B cell (primary cell): ENCODE data around the gene AGAP1. TPM values are rescaled to one million over a fixed set of nuclear protein-coding genes. Genes with fewer than 3 reads are reported as not detected.

Experiments
- ATAC-seq: fragments of 200-7000 bp; cut with Tn5 transposase; one replicate; pipeline ENCODE4 v1.10.0; 2021; ENCODE audit warnings: low read depth, mild to moderate bottlenecking, moderate number of reproducible peaks, moderate library complexity
- CTCF ChIA-PET: fragments of 350-600 bp; sonication (Branson Sonifier 250); formaldehyde crosslinking; loops from one replicate; lab custom pipeline; 2021; ENCODE audit warnings: antibody characterized with exemption, inconsistent platforms; lab: Charles Lee
- POLR2A ChIA-PET: fragments of 350-600 bp; sonication (Branson Sonifier 250); formaldehyde crosslinking; loops from one replicate; lab custom pipeline; 2021; ENCODE audit warnings: antibody characterized with exemption; lab: Charles Lee
- DNase-seq: peaks from one replicate; pipeline ENCODE4 v3.0.0; 2013
- H2AFZ ChIP-seq: 2 replicates; pipeline ENCODE4 v1.6.1; 2012; ENCODE audit warnings: mild to moderate bottlenecking, low read depth, low read length; ENCODE audit not compliant: insufficient read depth, poor library complexity, severe bottlenecking
- H3K27ac ChIP-seq, 2 donors: 1 replicate in 1 of 2; 2 replicates in 1 of 2; pipeline ENCODE4 v1.5.1; 2012 to 2013; ENCODE audit warnings: low read length in 2 of 2, mild to moderate bottlenecking in 2 of 2, moderate library complexity in 1 of 2
- H3K27me3 ChIP-seq, 4 experiments: fragments of 200-600 bp in 1 of 4; sonication (generic) in 1 of 4; replicated peaks in 1 of 4; 1 replicate in 2 of 4; 2 replicates in 2 of 4; pipeline versions ENCODE4 v1.6.1 to v1.7.0; 2013 to 2016; ENCODE audit warnings: low read length in 3 of 4, mild to moderate bottlenecking in 2 of 4, mixed read lengths in 1 of 4, moderate library complexity in 1 of 4; ENCODE audit not compliant: insufficient read depth in 4 of 4, control insufficient read depth in 3 of 4; ENCODE audit errors: control extremely low read depth in 1 of 4
- H3K36me3 ChIP-seq, 2 experiments: replicated peaks in 1 of 2; 1 replicate in 1 of 2; 2 replicates in 1 of 2; pipeline versions ENCODE4 v1.6.1 to v1.7.1; 2013; ENCODE audit warnings: low read length in 1 of 2; ENCODE audit not compliant: insufficient read depth in 2 of 2, control insufficient read depth in 1 of 2; ENCODE audit errors: control extremely low read depth in 1 of 2, extremely low read depth in 1 of 2
- H3K4me1 ChIP-seq, 2 donors: fragments of 200-600 bp in 1 of 2; sonication (generic) in 1 of 2; 1 replicate in 1 of 2; 2 replicates in 1 of 2; pipeline versions ENCODE4 v1.5.1 to v1.6.1; 2013 to 2017; ENCODE audit warnings: low read length in 2 of 2; ENCODE audit not compliant: control insufficient read depth in 2 of 2, insufficient read depth in 2 of 2
- H3K4me2 ChIP-seq: replicated peaks from 2 replicates; pipeline ENCODE3; 2012; ENCODE audit warnings: mild to moderate bottlenecking, low read depth, low read length; ENCODE audit not compliant: poor library complexity, severe bottlenecking
- H3K4me3 ChIP-seq, 5 experiments: fragments of 200-600 bp in 1 of 5; sonication (generic) in 1 of 5; 1 replicate in 3 of 5; 2 replicates in 2 of 5; pipeline versions ENCODE4 v1.5.1 to v1.7.0; 2011 to 2016; ENCODE audit warnings: low read length in 4 of 5, mild to moderate bottlenecking in 4 of 5, low read depth in 2 of 5, control low read depth in 1 of 5, moderate library complexity in 1 of 5; ENCODE audit not compliant: insufficient read depth in 1 of 5; ENCODE audit errors: control extremely low read depth in 1 of 5, extremely low read depth in 1 of 5
- H3K79me2 ChIP-seq: fragments of 200-600 bp; sonication (generic); one replicate; pipeline ENCODE4 v1.6.0; 2016; ENCODE audit warnings: low read length; ENCODE audit not compliant: control insufficient read depth, insufficient read depth
- H3K9ac ChIP-seq: fragments of 200-600 bp; sonication (generic); 2 replicates; pipeline ENCODE4 v1.6.1; 2017; ENCODE audit warnings: mild to moderate bottlenecking, low read length, moderate library complexity
- H3K9me3 ChIP-seq, 3 donors: one replicate each; pipeline versions ENCODE4 v1.6.1 to v1.7.1; 2013; ENCODE audit warnings: low read length in 2 of 3; ENCODE audit not compliant: control insufficient read depth in 2 of 3, insufficient read depth in 1 of 3; ENCODE audit errors: control extremely low read depth in 1 of 3
- H4K20me1 ChIP-seq: 2 replicates; pipeline ENCODE4 v1.6.0; 2012; ENCODE audit warnings: mild to moderate bottlenecking, low read length; ENCODE audit not compliant: insufficient read depth, control insufficient read depth, poor library complexity, severe bottlenecking
- H3K27ac Mint-ChIP-seq: one replicate; pipeline ENCODE4 v1.8.0; 2021; ENCODE audit warnings: mixed read lengths
- H3K27me3 Mint-ChIP-seq: one replicate; pipeline ENCODE4 v1.8.0; 2021; ENCODE audit warnings: mixed read lengths
- H3K4me1 Mint-ChIP-seq: one replicate; pipeline ENCODE4 v1.8.0; 2021; ENCODE audit warnings: mixed read lengths
- H3K4me3 Mint-ChIP-seq: one replicate; pipeline ENCODE4 v1.8.0; 2021; ENCODE audit warnings: mixed read lengths
- H3K9me3 Mint-ChIP-seq: one replicate; pipeline ENCODE4 v1.8.0; 2022; ENCODE audit warnings: mixed read lengths; ENCODE audit not compliant: insufficient read depth
- EZH2 ChIP-seq: IDR thresholded peaks from 2 replicates; pipeline ENCODE4 v1.6.1; 2012; ENCODE audit warnings: borderline replicate concordance, low read depth, mild to moderate bottlenecking, moderate library complexity, low read length; ENCODE audit not compliant: insufficient read depth, poor library complexity, severe bottlenecking
- WGBS: methylation state at CpG from one replicate; pipeline ENCODE4 v1.1.5; 2013; ENCODE audit warnings: missing lambda C conversion rate; ENCODE audit not compliant: insufficient coverage; 5-methylcytosine and 5-hydroxymethylcytosine counted together
- intact Hi-C: fragments of 100-400 bp; cut with micrococcal nuclease; formaldehyde crosslinking; loops from one replicate; pipeline ENCODE4 v1.10.0; 2022
- polyA plus RNA-seq: library from polyadenylated mRNA; depleted of rRNA; stranded (reverse); fragments of >200 nt; gene quantifications from 2 replicates; pipeline ENCODE4 v1.2.3, GENCODE V29; 2012
- total RNA-seq, 2 donors: library from RNA; stranded (reverse); fragments of 120-200 nt in 1 of 2; gene quantifications; 1 replicate in 1 of 2; 2 replicates in 1 of 2; pipeline versions ENCODE4 v1.2.3 to v1.2.4, GENCODE V29; 2013 to 2022
- TF ChIP-seq, protein P1 (sequence below): fragments of 200-600 bp; IDR thresholded peaks from one replicate; pipeline ENCODE4 v1.8.0; 2022; ENCODE audit warnings: antibody characterized with exemption, mild to moderate bottlenecking

The AGAP1 gene
- total and polyA plus RNA-seq, 2 donors (not counting 1 experiment from before 2014, with no cell fraction given), result 0.01 TPM; not detected in 1

DNA sequence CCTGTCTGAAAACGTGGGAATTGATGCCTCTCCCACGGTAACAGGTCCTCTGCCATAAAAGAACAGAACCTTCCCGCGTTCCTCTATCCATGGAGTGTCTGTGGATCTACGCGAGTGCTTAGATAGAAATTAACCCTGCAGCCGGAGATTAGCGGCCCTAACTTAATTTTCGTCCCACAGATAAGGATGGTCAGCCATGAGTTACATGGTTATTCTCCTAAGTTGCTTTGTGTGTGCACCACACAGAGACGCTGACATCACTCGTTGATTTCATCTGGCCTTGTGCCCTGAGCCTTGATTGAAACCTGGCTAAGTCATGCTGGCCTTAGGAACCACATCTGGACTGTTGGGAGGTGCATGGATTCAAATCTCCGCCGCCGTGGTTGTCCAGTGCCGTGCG, 542.2 kb downstream of the AGAP1 start:
- ChIA-PET CTCF (no interaction called here), POLR2A (no interaction called here)
- Histone ChIP-seq H3K9me3 (peaks cover 0 to 5% (median 0%) of the 10 kb centered on the region in 3 donors), H3K4me2 (no peak overlapping the region), H3K27ac (no peak overlapping the region), H2AFZ (no peak overlapping the region), H4K20me1 (no peaks in the 10 kb centered on the region), H3K9ac (no peak overlapping the region), H3K4me1 (no peaks in the 10 kb centered on the region), H3K79me2 (no peaks in the 10 kb centered on the region), H3K36me3 (no peaks in the 10 kb centered on the region), H3K27me3 (no peaks in the 10 kb centered on the region), H3K4me3 (no peak overlapping the region)
- H3K27me3 Mint-ChIP-seq, result no peaks in the 10 kb centered on the region
- TF ChIP-seq EZH2, result no peak
- TF ChIP-seq, protein P1, sequence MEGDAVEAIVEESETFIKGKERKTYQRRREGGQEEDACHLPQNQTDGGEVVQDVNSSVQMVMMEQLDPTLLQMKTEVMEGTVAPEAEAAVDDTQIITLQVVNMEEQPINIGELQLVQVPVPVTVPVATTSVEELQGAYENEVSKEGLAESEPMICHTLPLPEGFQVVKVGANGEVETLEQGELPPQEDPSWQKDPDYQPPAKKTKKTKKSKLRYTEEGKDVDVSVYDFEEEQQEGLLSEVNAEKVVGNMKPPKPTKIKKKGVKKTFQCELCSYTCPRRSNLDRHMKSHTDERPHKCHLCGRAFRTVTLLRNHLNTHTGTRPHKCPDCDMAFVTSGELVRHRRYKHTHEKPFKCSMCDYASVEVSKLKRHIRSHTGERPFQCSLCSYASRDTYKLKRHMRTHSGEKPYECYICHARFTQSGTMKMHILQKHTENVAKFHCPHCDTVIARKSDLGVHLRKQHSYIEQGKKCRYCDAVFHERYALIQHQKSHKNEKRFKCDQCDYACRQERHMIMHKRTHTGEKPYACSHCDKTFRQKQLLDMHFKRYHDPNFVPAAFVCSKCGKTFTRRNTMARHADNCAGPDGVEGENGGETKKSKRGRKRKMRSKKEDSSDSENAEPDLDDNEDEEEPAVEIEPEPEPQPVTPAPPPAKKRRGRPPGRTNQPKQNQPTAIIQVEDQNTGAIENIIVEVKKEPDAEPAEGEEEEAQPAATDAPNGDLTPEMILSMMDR, result no peak
- intact Hi-C loops, result no loop called here
- no peak overlapping the region for H3K27ac Mint-ChIP-seq
- H3K4me3 Mint-ChIP-seq, result no peak overlapping the region
- no peaks in the 10 kb centered on the region for H3K9me3 Mint-ChIP-seq
- ATAC-seq, result no peak
- no peak for DNase-seq
- H3K4me1 Mint-ChIP-seq, result no peaks in the 10 kb centered on the region
- WGBS, result 94% methylated on average over 16 of the region's 16 CpGs

DNA sequence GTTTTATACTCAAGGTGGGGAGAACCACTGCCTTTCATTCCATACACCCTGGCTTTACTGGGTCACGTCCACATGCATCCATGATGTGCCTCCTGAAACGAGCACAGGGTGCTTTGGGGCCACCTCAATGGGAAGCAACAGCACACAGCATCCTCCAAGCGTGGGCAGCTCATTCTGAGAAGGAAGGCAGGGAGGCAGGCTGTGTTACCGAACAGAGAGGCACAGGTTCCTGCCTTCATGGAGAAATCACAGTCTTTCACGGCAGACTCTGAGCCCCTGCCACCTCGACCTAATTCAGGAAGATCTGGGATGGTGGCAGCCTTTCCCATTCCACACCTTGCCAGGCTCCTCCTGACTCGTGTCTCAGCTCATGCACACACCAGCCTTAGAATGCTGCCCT, 544.3 kb downstream of the AGAP1 start:
- H3K4me3 ChIP-seq, result no peak overlapping the region
- no peak overlapping the region for H3K4me3 Mint-ChIP-seq
- no peaks in the 10 kb centered on the region for H3K27me3 Mint-ChIP-seq
- TF ChIP-seq, protein P1, result no peak
- no peak for TF ChIP-seq EZH2
- H3K4me1 ChIP-seq, result no peaks in the 10 kb centered on the region
- no peaks in the 10 kb centered on the region for H3K9me3 Mint-ChIP-seq
- ChIA-PET POLR2A (no interaction called here), CTCF (no interaction called here)
- no peaks in the 10 kb centered on the region for H3K4me1 Mint-ChIP-seq
- H3K4me2 ChIP-seq, result no peak overlapping the region
- H3K79me2 ChIP-seq, result no peaks in the 10 kb centered on the region
- no peaks in the 10 kb centered on the region for H3K27me3 ChIP-seq
- DNase-seq (no peak), ATAC-seq (no peak)
- H4K20me1 ChIP-seq, result no peaks in the 10 kb centered on the region
- peaks cover 0 to 3% (median 0%) of the 10 kb centered on the region in 3 donors for H3K9me3 ChIP-seq
- H3K27ac Mint-ChIP-seq, result no peak overlapping the region
- WGBS, result 76% methylated on average over 6 of the region's 7 CpGs
- no peaks in the 10 kb centered on the region for H3K36me3 ChIP-seq
- no peak overlapping the region for H3K9ac ChIP-seq
- no peak overlapping the region for H3K27ac ChIP-seq
- intact Hi-C loops, result no loop called here
- H2AFZ ChIP-seq, result no peak overlapping the region
